Colonic mucosa (tissue), 4 donors: ENCODE measurements around the gene CBARP. TPM values are rescaled to one million over a fixed set of nuclear protein-coding genes. Genes with fewer than 3 reads are reported as not detected.

ENCODE experiments used
- DNase-seq: peaks from one replicate; pipeline ENCODE4 v3.0.0-alpha.2; 2020
- H3K27ac ChIP-seq: fragments of 200-600 bp; one replicate; pipeline ENCODE4 v1.8.0; 2021
- H3K27me3 ChIP-seq: fragments of 200-600 bp; one replicate; pipeline ENCODE4 v1.8.0; 2021
- H3K36me3 ChIP-seq: fragments of 200-600 bp; one replicate; pipeline ENCODE4 v1.8.0; 2021
- H3K4me1 ChIP-seq: fragments of 200-600 bp; one replicate; pipeline ENCODE4 v1.8.0; 2021; ENCODE audit warnings: mild to moderate bottlenecking
- H3K4me3 ChIP-seq: fragments of 200-600 bp; one replicate; pipeline ENCODE4 v1.8.0; 2021
- H3K9ac ChIP-seq, 2 donors: one replicate each; pipeline ENCODE4 v1.7.0; 2013; ENCODE audit warnings: control low read depth in 2 of 2, low read depth in 2 of 2, low read length in 2 of 2
- H3K9me3 ChIP-seq: fragments of 200-600 bp; one replicate; pipeline ENCODE4 v1.8.0; 2021
- CTCF ChIP-seq: fragments of 200-600 bp; IDR thresholded peaks from one replicate; pipeline ENCODE4 v1.8.0; 2022; ENCODE audit warnings: antibody characterized with exemption, mild to moderate bottlenecking
- intact Hi-C: fragments of 100-400 bp; cut with DNase I; formaldehyde crosslinking; loops from one replicate; pipeline ENCODE4 v1.14.1; 2022
- total RNA-seq, 2 donors: library from RNA; stranded (reverse); fragmentation: NEBNext Ultra II Directional in 1 of 2; extraction: Animal tissue kit (Norgen Biotek cat#: 25700) in 1 of 2; gene quantifications; one replicate each; pipeline ENCODE4 v1.2.1, GENCODE V29; 2021
- donor health status: healthy.
- donor health status: DM: no; HTN: no; CAD: no.
- donor health status: DM: no; HTN: no; CAD: no.

The CBARP gene
- total RNA-seq, 2 donors from 2014 or later, result 0.22 to 0.48 TPM

GRCh38 chr19:1284293-1284978, 46.6 kb upstream of the CBARP start:
- intact Hi-C loops, result loop anchor here (5.0 to 10.0 kb wide), 3 partner anchors 73 to 230 kb away; partner anchors contain the start of genes ADAMTSL5 and NDUFS7
- H3K27me3 ChIP-seq, result peaks cover 17% of the 10 kb centered on the region
- H3K4me1 ChIP-seq, result peaks cover 8% of the 10 kb centered on the region

GRCh38 chr19:1283917-1284292, 46.1 kb upstream of the CBARP start:
- intact Hi-C loops, result loop anchor here (5.0 to 10.0 kb wide), 3 partner anchors 73 to 231 kb away; partner anchors contain the start of genes ADAMTSL5 and NDUFS7
- Histone ChIP-seq H3K4me3 (peak overlapping the region; percentile 16), H3K4me1 (peaks cover 8% of the 10 kb centered on the region), H3K36me3 (no peaks in the 10 kb centered on the region), H3K9me3 (no peaks in the 10 kb centered on the region), H3K27ac (peak overlapping the region; percentile 91), H3K9ac (peak overlapping the region; percentile 37 to 89), H3K27me3 (peaks cover 17% of the 10 kb centered on the region)
- no peak for DNase-seq
- no peak for TF ChIP-seq CTCF

More at GRCh38 chr19:1284293-1284978, 46.6 kb upstream of the CBARP start:
- Histone ChIP-seq H3K36me3 (no peaks in the 10 kb centered on the region), H3K9me3 (no peaks in the 10 kb centered on the region), H3K27ac (peak overlapping the region; percentile 91), H3K9ac (peak overlapping the region; percentile 37 to 89), H3K4me3 (peak overlapping the region; percentile 16)
- peak; percentile 88 for DNase-seq
- TF ChIP-seq CTCF, result no peak

GRCh38 chr19:1283207-1283916, 45.6 kb upstream of the CBARP start:
- Histone ChIP-seq H3K4me3 (peak overlapping the region; percentile 16), H3K9me3 (no peaks in the 10 kb centered on the region), H3K4me1 (peaks cover 8% of the 10 kb centered on the region), H3K27ac (peak overlapping the region; percentile 91), H3K9ac (peak overlapping the region; percentile 37 to 89), H3K36me3 (no peaks in the 10 kb centered on the region), H3K27me3 (peaks cover 17% of the 10 kb centered on the region)
- TF ChIP-seq CTCF, result no peak
- peak; percentile 56 for DNase-seq
- intact Hi-C loops, result loop anchor here (5.0 to 10.0 kb wide), 3 partner anchors 74 to 231 kb away; partner anchors contain the start of genes ADAMTSL5 and NDUFS7

- Histone ChIP-seq H3K9ac (peak overlapping the region; percentile 37 to 89), H3K4me3 (peak overlapping the region; percentile 16), H3K27me3 (peaks cover 13% of the 10 kb centered on the region), H3K36me3 (no peaks in the 10 kb centered on the region), H3K9me3 (no peaks in the 10 kb centered on the region), H3K27ac (peak overlapping the region; percentile 91), H3K4me1 (peaks cover 8% of the 10 kb centered on the region)
- no peak for TF ChIP-seq CTCF
- peak; percentile 48 for DNase-seq
- intact Hi-C loops, result loop anchor here (5.0 to 10.0 kb wide), 3 partner anchors 75 to 232 kb away; partner anchors contain the start of genes ADAMTSL5 and NDUFS7
Observed at GRCh38 chr19:1282588-1283206, 44.9 kb upstream of the CBARP start.

- no peak overlapping the region for H3K27ac ChIP-seq
- H3K9ac ChIP-seq, result no peak overlapping the region
- H3K4me3 ChIP-seq, result no peak overlapping the region
- peaks cover 8% of the 10 kb centered on the region for H3K27me3 ChIP-seq
- DNase-seq, result no peak
- peaks cover 12% of the 10 kb centered on the region for H3K4me1 ChIP-seq
- no peak for TF ChIP-seq CTCF
- no peaks in the 10 kb centered on the region for H3K9me3 ChIP-seq
- intact Hi-C loops, result loop anchor here (5.0 to 10.0 kb wide), 3 partner anchors 76 to 233 kb away; partner anchors contain the start of genes ADAMTSL5 and NDUFS7
- H3K36me3 ChIP-seq, result no peaks in the 10 kb centered on the region
Observed at GRCh38 chr19:1281569-1282287, 43.9 kb upstream of the CBARP start.
